NCI-H345 (cell line): ENCODE results near the gene HMGXB3.

Experiments
- DNase-seq: peaks from one replicate; lab custom pipeline; 2025; lab: John Stamatoyannopoulos, UW

Gene HMGXB3, protein sequence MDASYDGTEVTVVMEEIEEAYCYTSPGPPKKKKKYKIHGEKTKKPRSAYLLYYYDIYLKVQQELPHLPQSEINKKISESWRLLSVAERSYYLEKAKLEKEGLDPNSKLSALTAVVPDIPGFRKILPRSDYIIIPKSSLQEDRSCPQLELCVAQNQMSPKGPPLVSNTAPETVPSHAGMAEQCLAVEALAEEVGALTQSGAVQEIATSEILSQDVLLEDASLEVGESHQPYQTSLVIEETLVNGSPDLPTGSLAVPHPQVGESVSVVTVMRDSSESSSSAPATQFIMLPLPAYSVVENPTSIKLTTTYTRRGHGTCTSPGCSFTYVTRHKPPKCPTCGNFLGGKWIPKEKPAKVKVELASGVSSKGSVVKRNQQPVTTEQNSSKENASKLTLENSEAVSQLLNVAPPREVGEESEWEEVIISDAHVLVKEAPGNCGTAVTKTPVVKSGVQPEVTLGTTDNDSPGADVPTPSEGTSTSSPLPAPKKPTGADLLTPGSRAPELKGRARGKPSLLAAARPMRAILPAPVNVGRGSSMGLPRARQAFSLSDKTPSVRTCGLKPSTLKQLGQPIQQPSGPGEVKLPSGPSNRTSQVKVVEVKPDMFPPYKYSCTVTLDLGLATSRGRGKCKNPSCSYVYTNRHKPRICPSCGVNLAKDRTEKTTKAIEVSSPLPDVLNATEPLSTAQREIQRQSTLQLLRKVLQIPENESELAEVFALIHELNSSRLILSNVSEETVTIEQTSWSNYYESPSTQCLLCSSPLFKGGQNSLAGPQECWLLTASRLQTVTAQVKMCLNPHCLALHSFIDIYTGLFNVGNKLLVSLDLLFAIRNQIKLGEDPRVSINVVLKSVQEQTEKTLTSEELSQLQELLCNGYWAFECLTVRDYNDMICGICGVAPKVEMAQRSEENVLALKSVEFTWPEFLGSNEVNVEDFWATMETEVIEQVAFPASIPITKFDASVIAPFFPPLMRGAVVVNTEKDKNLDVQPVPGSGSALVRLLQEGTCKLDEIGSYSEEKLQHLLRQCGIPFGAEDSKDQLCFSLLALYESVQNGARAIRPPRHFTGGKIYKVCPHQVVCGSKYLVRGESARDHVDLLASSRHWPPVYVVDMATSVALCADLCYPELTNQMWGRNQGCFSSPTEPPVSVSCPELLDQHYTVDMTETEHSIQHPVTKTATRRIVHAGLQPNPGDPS (N-terminal part only)

DNA sequence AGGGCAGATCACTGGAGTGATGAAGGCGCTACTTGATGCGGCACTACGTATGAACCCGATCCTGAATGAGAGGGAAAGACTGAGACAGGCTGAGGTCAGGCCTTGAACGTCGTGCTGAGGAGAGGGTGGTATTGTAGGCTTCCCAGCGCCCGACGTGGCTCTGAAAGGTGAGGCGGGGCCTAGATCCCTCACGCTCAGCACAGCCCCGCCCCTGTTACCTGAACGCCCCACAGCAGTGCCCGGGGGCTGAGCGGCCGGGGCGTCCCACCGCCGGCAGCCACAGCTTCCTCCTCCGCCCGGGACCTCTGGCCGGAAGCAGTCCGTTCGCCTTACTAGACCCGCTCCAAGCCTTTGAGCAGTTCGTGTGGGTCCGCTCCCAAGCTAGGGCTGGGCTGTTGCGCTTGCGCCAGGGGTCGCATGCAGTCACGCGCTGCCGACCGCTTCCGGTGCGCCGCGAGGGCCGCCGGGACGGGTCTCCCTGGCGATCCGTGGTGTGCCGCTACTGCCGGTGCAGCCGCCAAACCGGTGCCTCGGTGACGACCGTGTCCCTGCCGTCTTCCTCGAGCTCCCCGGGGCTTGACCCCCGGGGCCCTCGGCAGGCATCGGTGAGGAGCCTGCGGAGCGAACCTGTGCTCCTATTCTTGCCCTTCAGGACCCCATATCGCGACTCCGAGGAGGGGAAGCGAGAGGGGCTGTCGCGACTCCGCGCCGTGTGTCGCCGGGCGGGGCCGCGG is at the start of gene HMGXB3, which contains the start of gene TIGD6:
Gene HMGXB3, plus strand, starts transcription at position 484 of the 734 bp plus-strand sequence. CDS start 4,114 bp downstream, outside the sequence.
Gene TIGD6, minus strand, starts transcription at position 399 of the 734 bp plus-strand sequence. CDS start 4,306 bp downstream, outside the sequence.
- DNase-seq: peak; percentile 96

DNA sequence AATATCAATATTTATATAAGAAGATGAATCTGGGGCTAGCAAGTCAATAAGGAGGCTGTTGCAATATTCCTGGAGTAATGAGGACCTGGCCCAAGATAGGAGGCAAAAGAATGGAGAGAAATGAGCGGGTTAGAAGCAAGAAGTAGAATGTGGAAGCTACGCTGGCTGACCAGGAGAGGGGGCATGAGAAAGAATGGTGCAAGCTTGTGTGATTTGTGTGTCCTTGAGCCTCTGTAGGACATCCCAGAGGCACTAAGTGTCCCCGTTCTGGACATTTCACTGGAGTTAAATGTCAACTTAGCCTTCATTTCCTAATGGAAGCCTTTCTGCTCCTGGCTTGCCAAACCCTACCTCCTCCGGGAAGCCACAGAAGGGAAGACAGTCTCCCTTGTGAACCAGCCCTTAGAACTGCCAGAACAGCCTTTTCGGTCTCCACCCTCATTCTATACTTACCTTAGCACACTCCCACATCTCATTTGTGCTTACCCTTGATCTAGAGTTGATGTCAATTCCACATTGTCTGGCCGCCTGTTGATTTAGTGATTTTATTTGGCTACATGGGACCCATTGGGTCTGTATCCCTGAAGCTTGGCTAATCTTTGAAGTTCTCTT is 49.3 kb upstream of the HMGXB3 start:
- DNase-seq: no peak

DNA sequence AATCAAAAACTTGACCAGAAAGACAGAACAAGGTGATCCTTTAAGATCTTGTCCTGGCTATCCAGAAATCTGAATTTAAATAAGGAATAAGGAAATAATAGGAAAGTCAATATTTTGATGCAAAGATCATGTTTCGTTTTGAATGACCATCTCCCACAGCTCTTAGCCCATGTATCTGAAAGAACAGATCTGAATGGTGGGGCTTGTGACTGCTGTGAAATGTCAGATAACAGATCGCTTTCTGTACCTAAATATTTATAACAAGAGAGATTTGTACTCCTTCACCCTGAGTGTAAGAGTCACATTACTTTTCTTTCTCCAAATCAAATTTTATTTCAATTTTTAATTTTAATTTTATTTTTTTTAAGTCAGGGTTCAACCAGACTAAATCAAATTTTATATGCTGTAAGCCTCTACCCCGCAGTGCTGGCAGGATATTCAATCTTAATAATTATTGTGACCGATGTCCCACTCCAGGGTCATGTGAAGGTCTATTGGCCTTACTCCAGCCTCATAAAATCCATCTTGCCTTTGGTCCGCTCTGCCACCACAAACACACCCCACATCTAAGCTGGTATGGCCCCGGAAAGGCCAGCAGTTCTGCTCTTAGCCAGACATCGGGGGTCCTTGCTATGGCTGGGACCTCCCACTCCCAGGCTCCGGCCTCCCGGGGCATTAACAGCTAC is 47.0 kb upstream of the HMGXB3 start:
- no peak for DNase-seq

DNA sequence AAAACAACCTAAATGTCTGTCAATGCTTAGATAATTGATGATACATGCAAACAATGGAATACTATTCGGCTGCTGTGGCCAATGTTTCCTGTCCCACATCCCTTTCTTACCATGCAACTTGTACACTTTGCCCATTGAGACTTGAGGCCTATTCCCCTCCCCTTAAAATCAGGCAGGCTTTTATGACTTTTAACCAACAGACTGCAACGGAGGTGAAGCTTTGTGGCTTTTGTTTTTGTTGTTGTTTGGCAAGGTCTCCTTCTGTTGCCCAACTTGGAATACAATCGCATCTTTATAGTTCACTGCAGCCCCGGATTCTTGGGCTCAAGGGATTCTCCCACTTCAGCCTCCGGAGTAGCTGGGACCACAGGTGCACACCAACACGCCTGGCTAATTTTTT is 45.7 kb upstream of the HMGXB3 start:
- DNase-seq: no peak

DNA sequence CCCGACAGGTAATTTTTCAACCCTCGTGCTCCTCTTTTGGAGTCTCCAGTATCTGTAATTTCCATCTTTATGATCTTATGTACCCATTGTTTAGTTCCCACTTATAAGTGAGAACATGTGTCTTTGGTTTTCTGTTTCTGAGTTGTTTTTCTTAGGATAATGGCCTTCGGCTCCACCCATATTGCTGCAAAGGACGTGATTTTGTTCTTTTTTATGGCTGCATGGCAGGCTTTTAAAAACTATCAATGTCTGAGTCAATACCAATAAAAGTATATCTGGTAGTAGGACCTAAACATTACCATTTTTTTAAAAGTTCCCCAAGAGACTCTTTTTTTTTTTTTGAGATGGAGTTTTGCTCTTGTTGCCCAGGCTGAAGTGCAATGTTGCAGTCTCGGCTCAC is 43.9 kb upstream of the HMGXB3 start:
- DNase-seq: no peak

DNA sequence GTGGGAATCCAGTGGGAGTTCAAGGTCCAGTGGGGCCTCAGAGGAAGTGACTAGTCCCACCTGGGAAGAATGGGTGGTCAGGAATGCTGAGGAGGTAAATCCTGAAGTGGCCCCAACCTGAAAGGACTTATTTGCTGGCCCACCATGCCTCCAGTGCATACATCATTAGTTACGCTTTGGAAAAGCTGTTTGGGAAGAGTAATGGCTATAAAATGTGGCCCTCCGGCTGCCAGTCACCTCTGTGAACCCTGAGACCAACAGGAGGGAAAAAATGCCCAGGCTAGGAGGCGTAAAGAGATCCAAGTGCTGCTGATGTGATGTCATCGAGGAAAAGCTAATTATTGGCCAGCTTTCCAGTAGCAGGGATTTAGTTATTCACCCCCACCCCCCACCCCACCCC is 42.7 kb upstream of the HMGXB3 start:
- no peak for DNase-seq

DNA sequence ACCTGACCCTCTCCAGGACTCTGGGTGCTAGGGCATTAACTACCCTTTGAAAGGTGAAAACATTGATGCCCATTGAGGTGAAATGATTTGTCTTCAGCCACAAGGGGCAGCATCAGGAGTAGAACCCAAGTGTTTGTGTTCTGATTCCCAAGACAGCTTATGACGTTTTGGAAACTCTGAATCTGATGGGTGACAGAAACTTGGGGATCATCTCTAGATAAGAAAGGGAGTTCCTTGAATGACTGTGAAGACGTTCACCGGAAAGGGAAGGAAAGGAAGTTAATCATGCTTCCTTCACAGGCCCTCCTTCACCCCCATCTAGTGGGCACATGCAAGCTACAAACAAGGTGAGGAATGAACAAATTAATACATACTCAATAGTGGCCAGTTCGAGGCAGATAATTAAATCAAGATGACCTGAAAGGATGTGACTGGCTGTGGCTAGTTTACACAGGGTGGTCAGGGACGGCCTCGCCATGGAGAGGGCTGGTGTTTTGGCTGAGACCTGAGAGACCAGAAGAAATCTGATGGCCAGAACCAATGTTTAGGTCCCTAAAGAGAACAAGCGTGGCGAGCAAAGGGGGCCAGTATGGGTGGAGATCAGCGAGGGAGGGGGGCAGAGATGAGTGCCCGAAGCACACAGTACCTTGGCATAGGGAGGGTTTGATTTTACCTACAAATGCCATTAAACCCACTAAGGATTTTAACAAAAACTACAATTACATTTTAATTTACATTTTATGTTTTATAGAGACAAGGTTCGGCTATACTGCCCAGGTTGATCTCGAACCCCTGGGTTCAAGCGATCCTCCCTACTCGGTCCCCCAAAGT is 40.9 kb upstream of the HMGXB3 start:
- no peak for DNase-seq

DNA sequence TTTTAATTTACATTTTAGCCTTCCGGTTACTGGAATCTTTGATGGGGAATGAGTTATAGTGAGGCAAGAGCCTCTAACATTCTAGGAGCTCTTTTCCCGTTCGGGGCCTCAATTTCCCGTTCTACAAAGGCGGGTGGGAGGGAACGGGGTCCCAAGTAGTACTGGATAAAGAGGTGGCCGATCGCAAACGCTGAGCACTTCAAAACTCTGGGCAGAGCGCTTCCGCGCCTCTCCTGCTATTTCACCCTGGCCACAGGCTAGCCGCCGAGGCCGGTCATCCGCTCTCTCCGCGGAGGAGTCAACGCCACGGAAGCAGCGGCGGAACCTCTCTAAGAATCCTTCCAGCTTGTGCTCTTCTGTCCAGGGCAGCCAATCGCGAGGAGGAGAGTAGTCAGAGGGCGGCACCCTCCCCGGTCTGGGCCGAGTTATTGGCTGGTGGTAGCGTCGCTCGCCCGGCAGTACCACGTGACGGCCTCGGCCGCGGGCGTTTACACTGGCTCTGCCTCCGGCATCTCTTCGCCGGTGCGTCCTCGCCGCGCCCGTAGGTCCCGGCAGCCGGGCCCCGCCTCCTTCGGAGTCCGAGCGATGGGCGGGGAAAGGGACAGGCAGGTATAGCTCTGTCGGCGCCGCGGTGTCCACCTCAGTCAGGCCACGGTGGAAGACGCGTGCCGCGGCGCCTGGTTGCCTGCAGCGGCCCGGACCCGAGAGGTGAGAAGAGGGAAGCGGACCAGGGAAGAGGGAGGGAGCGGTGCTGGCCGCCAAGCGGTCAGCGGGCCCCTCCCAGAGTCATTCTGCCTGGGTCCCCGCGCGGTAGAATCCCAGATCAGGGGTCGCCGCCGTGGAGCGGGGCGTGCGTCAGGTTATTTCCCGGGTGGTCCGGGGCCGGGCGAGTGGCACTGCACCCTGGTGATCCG is 40.0 kb upstream of the HMGXB3 start, which contains the start of gene SLC26A2:
Gene SLC26A2, plus strand, starts transcription at position 487 of the 914 bp plus-strand sequence. CDS start 16,895 bp downstream, outside the sequence.
- DNase-seq: peak; percentile 97

DNA sequence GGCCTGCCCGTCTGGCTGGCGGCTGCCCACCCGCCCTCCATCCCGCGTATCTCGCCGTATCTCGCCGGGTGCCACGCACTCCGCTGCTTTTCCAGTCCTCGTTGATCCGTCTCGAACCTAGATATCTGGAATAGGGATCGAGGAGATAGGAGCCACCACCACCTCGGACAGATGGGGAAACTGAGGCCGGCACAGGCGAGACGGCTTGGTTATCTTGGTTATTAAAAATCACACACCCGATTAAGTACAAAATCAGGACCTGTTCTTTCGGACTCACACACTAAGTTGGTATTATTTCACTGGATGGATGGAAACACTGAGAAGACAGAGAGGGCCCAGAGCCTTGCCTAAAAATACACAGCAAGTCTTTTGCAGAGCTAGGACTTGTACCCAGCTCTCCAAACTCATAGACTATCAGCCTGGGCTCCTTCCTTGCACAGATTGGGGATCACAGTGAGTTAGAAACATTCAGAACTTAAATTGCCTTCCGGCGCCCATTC is 39.3 kb upstream of the HMGXB3 start:
- DNase-seq: peak; percentile 16

DNA sequence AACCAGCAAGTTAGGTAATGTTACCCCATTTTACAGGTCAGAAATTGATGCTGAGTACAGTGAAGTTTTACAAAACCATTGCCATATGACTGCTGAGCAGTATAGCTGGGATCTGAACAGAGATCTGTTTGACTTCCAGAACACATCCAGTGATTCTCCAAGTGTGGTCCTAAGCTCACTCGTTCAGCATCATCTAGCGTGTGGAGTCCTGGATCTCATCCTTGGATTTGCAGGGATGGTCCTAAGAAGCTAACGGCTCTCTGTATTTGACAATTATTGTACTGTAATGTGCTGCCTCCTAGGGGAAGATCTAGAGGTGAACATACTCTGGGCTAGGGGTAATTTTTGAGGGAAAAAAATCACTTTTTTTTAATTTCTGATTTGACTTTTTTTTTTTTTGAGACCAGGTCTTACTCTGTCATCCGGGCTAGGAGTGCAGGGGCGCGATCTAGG is 38.6 kb upstream of the HMGXB3 start:
- DNase-seq: peak; percentile 58

DNA sequence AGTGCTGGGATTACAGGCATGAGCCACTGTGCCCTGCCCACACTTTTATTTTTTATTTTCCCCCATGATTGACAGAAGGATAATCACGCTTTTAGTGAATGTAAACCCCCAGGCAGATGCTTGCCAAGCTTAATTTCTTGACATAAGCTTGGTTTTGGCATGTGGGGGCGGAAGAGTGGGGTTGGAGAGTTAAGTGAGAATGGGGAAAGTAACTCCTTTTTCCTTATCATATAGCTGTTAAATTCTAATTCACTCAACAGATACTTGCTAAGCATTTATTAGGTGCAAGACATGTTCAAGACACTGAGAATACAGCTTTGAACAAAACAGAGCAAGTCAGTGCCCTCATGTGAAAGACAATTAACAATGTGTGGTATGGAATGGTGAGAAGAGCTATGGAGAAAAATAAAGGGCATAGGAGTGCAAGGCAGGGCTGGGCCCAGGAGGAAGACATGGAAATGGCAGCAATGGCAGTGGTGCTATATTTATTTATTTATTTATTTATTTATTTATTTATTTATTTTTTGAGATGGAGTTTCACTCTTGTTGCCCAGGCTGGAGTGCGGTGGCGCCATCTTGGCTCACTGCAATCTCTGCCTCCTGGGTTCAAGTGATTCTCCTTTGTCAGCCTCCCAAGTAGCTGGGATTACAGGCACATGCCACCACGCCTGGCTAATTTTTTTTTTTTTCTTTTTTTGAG is 37.8 kb upstream of the HMGXB3 start:
- DNase-seq: no peak

DNA sequence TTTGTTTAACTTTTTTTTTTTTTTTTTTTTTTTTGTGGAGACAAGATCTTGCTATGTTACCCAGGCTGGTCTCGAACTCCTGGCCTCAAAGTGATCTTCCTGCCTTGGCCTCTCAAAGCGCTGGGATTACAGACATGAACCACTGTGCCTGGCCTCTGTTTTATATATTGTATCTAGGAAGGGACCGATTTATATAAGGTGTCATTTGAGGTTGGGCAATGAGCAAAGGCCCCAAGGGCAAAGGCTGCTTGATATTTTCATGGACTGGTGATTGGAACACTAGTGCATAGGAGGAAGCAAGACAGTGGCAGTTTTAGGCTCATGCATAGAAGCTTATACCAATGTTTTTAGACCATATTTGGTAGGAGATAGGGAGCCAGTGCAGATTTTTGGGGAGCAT is 36.8 kb upstream of the HMGXB3 start:
- no peak for DNase-seq

DNA sequence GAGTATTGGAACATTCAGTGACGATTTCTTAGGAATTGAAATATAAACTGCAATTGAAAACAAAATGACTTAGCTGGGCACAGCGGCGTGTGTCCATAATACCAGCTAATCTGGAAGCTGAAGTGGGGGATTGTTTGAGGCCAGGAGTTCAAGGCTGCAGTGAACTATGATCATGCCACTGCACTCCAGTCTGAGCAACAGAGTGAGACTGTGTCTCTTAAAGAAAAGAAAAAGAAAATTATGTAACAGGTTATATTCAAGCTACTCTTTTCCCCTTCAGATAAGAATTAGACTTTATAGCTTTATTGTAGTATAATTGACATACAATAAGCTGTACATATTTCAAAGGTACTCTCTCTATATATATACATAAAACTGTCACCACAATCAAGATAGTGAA is 33.6 kb upstream of the HMGXB3 start:
- DNase-seq: no peak

DNA sequence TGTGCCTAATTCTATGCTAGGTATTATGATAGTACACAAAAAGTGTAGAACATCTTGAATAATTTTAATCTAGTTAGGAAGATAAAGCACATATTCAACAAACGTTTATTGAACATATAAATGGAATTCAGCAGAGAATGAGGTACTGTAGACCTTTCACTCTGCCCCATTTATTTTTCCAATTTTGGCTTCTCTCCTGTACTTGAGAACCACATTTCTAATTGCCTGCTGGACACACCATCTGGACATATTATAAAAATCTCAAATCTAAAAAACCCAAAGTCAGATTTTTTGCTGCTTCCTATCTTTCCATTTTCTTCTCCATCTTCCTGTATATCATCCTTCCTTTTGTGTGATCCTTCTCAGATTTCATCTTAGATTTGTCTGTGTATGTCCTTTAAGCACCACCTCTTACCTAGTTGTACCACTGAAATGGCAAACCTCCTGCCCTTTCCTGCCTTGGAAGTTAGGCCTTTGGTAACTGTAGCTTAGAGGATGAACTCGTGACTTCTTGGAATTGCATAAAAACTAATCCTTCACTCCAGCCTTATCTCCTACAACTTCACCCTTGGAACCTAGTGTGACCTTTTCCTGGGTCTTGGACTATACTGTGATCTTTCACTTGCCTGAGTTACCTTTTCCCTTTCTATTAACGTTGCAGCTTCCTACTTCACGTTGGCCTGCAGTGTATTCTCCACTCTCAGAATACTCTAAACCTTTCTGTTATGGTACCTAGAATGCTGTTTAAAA is 31.2 kb upstream of the HMGXB3 start:
- no peak for DNase-seq

DNA sequence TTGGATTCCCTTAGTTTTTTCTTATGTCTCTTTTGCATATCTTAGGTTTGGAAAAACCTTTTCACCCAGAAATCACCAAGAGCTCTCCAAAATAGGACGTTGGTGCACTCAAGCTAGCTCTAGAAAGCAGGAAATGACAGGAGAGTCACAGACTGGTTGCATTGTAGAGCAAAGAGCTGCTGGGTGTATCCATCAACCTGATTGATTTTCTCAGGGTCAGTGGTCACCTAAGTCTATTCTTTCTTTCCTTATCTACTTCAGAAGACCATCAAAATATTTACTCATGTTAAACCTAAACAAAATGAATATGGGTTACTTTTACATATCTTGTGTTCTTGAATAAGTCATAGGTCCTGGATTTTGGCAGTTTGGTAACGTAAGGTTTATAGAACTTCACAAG is 25.1 kb upstream of the HMGXB3 start:
- DNase-seq: no peak

DNA sequence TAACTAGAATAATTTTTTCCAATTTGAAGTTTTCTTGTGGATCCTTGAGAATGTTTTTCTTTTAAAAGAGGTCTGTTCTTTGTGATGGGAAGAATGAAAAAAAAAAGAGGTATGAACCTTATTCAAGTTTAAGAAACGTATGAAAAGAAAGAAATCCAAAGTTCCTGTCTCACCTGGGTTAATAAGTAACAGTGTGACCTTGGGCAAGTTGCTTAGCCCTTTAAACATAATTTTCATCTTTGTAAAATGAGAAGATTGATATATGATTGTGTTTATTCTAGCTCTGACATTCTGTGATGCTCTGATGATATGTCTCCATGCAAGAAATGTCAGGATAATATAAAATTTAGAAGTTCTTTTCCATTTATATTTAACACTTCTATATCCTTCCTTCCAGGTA is 20.6 kb upstream of the HMGXB3 start:
- DNase-seq: no peak

DNA sequence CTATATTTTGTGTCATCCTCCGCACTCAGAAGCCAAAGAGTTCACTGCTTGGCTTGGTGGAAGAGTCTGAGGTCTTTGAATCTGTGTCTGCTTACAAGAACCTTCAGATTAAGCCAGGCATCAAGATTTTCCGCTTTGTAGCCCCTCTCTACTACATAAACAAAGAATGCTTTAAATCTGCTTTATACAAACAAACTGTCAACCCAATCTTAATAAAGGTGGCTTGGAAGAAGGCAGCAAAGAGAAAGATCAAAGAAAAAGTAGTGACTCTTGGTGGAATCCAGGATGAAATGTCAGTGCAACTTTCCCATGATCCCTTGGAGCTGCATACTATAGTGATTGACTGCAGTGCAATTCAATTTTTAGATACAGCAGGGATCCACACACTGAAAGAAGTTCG is 19.3 kb upstream of the HMGXB3 start:
- DNase-seq: no peak
